Mucosa of rectum (tissue), 2 donors: Measurements from ENCODE around the gene PREPL.

Experiments used
- H3K27ac ChIP-seq, 2 donors: one replicate each; pipeline ENCODE4 v1.7.0; 2013; ENCODE audit warnings: inconsistent platforms in 2 of 2, low read depth in 2 of 2, low read length in 2 of 2
- H3K27me3 ChIP-seq, 2 donors: one replicate each; pipeline ENCODE4 v1.7.0; 2013; ENCODE audit warnings: low read length in 2 of 2; ENCODE audit not compliant: control insufficient read depth in 2 of 2, insufficient read depth in 2 of 2
- H3K36me3 ChIP-seq, 2 donors: one replicate each; pipeline ENCODE4 v1.7.0; 2013; ENCODE audit warnings: low read length in 2 of 2; ENCODE audit not compliant: control insufficient read depth in 2 of 2, insufficient read depth in 2 of 2
- H3K4me1 ChIP-seq, 2 donors: one replicate each; pipeline ENCODE4 v1.7.0; 2013; ENCODE audit warnings: low read length in 2 of 2, mild to moderate bottlenecking in 1 of 2; ENCODE audit not compliant: control insufficient read depth in 2 of 2, insufficient read depth in 2 of 2
- H3K4me3 ChIP-seq, 2 donors: one replicate each; pipeline ENCODE4 v1.7.0; 2013; ENCODE audit warnings: low read length in 2 of 2
- H3K9ac ChIP-seq, 2 donors: one replicate each; pipeline ENCODE4 v1.7.0; 2013; ENCODE audit warnings: low read length in 2 of 2, low read depth in 1 of 2, mild to moderate bottlenecking in 1 of 2
- H3K9me3 ChIP-seq, 2 donors: one replicate each; pipeline ENCODE4 v1.7.0; 2013; ENCODE audit warnings: low read length in 2 of 2; ENCODE audit not compliant: control insufficient read depth in 2 of 2
- donor health status: healthy.
- donor health status: Normal muscosa, but diverticular disease.

PREPL gene

DNA sequence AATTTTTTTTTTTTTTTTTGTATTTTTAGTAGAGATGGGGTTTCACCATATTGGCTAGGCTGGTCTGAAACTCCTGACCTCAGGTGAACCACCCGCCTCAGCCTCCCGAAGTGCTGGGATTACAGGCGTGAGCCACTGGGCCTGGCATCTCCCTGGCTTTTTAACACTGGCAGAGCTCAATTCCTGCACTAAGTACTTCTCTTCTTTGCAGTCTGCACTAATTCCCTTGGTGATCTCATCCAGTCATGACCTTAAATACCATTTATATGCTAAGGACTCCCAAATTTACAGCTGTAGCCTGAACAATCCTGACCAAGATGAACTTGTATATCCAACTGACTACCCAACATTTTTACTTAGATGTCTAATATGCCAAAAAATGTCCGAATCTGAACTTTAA is 10.2 kb downstream of the PREPL start:
- Histone ChIP-seq H3K9me3 (no peaks in the 10 kb centered on the region), H3K27ac (no peak overlapping the region), H3K4me3 (no peak overlapping the region), H3K9ac (no peak overlapping the region), H3K27me3 (no peaks in the 10 kb centered on the region), H3K4me1 (no peaks in the 10 kb centered on the region), H3K36me3 (no peaks in the 10 kb centered on the region)

DNA sequence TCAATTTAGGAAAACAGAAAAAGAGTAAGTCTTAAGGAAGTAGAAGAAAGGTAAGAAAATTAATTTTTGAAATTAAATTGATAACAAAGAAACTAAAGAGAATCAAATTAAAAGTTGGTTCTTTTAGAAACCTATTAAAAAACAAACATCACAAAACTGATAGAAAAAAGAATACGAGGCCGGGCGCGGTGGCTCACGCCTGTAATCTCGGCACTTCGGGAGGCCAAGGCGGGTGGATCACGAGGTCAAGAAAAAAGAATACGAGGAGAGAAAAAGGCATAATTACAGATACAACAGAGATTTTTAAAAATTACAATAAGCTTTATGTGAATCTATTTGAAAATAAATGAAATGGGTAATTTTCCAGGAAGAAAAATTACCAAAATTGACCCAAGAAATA is 11.8 kb downstream of the PREPL start:
- Histone ChIP-seq H3K36me3 (peaks cover 4 to 5% of the 10 kb centered on the region in 2 donors), H3K9ac (no peak overlapping the region), H3K27me3 (no peaks in the 10 kb centered on the region), H3K9me3 (no peaks in the 10 kb centered on the region), H3K4me3 (no peak overlapping the region), H3K4me1 (no peaks in the 10 kb centered on the region), H3K27ac (no peak overlapping the region)

DNA sequence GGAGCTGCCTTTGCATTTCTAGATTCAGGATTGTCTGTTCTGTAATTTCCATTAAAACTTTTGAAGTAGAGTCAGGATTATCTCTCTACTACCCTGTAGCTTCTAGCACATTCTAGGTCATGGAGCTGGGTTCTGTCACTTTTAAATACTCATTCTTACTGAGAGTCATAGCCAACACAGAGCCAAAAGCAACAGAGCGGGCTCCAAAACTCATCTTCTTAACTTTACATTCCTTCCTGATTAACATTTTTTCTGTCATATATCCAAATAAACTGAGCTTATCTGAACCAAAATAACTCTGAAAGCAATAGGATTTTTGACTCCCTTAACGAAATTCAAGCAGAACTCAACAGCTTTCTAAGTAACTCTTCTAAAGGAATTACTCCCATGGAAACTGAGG is 12.9 kb downstream of the PREPL start:
- no peak overlapping the region for H3K9ac ChIP-seq
- no peak overlapping the region for H3K27ac ChIP-seq

DNA sequence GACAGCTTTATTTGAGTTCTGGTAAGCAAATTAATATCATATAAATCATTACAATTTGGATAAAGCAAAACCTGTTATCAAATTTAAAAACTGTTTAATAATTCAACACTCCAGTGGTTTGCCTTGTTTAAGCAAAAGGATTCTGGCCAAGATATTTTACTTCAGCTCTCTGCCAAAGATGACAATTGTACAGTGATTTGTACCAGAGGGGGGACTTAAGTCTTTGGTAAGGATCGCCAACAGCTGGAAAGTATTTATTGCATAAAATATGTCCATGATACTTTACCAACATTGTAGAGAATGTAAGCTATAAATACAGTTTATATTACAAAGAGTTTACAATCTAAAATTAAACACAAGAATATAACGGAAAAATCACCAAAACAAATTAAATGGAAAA is 13.8 kb downstream of the PREPL start:
- Histone ChIP-seq H3K9me3 (no peaks in the 10 kb centered on the region), H3K4me1 (no peaks in the 10 kb centered on the region), H3K9ac (no peak overlapping the region), H3K27ac (no peak overlapping the region), H3K4me3 (no peak overlapping the region), H3K36me3 (peaks cover 15 to 18% of the 10 kb centered on the region in 2 donors), H3K27me3 (no peaks in the 10 kb centered on the region)

More for the DNA sequence above, 12.9 kb downstream of the PREPL start:
- no peak overlapping the region for H3K4me3 ChIP-seq
- H3K4me1 ChIP-seq, result no peaks in the 10 kb centered on the region
- H3K27me3 ChIP-seq, result no peaks in the 10 kb centered on the region
- H3K36me3 ChIP-seq, result peaks cover 9 to 14% of the 10 kb centered on the region in 2 donors
- H3K9me3 ChIP-seq, result no peaks in the 10 kb centered on the region

DNA sequence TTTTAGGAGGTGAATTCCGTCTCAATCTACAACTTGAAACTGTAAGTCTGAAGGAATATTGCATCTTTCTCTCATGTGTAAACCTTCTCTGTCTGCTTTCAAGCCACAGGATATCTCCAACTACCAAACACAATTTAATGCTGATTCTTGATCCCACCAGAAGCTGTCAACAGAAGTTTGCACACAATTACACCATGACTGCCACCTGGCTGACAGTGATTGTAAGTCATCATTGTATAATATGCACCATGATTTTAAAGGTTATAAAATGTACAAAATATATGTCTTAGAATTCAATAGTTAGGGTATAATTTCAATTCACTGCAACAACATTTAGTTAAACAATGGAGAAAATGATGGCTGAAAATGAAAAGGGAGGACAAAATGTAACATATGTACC is 18.4 kb downstream of the PREPL start:
- Histone ChIP-seq H3K4me1 (no peaks in the 10 kb centered on the region), H3K9ac (no peak overlapping the region), H3K4me3 (no peak overlapping the region), H3K9me3 (no peaks in the 10 kb centered on the region), H3K27me3 (no peaks in the 10 kb centered on the region), H3K27ac (no peak overlapping the region), H3K36me3 (peaks cover 34 to 37% of the 10 kb centered on the region in 2 donors)

DNA sequence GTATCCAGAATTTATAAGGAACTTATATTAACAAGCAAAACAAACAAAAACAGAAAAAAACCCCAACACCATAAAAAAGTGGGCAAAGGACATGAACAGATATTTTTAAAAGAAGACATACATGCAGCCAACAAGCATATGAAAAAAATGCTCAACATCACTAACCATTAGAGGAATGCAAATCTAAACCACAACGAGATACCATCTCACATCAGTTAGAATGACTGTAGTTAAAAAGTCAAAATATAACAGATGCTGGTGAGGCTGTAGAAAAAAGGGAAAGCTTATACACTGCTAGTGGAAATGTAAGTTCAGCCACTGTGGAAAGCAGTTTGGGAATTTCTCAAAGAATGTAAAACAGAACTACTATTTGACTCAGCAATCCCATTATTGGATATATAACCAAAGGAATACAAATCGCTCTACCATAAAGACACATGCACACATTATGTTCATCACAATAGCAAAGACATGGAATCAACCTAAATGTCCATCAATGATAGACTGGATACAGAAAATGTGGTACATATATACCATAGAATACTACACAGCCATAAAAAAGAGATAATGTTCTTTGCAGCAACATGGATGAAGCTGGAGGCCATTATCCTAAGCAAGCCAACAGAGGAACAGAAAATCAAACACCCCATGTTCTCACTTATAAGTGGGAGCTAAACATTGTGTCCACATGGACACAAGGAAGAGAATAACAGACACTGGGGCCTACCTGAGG is 25.3 kb downstream of the PREPL start:
- Histone ChIP-seq H3K9me3 (no peaks in the 10 kb centered on the region), H3K9ac (no peak overlapping the region), H3K4me1 (no peaks in the 10 kb centered on the region), H3K4me3 (no peak overlapping the region), H3K36me3 (peaks cover 39 to 42% of the 10 kb centered on the region in 2 donors), H3K27me3 (no peaks in the 10 kb centered on the region), H3K27ac (no peak overlapping the region)

DNA sequence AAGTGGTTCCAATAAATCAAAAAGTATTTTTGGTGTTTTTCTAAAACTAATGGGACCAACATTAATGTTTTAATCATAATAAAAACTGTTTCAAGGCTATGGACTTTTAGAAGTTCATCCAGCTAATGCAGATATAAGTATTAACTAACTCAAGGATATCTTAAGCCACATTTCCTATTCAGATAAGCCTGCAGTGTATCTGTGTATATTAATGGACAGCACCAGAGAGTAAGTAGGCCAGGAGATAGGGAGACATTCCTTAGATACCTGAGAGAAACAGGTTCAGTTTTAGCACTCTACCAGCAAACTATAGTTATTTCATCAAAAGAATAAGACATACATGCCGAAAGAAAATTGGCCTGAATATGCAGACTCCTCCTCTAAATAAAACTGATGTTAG is 27.3 kb downstream of the PREPL start:
- H3K4me1 ChIP-seq, result no peaks in the 10 kb centered on the region
- H3K9ac ChIP-seq, result no peak overlapping the region
- no peaks in the 10 kb centered on the region for H3K27me3 ChIP-seq
- no peaks in the 10 kb centered on the region for H3K9me3 ChIP-seq
- peaks cover 39 to 43% of the 10 kb centered on the region in 2 donors for H3K36me3 ChIP-seq
- H3K27ac ChIP-seq, result no peak overlapping the region
- H3K4me3 ChIP-seq, result no peak overlapping the region

DNA sequence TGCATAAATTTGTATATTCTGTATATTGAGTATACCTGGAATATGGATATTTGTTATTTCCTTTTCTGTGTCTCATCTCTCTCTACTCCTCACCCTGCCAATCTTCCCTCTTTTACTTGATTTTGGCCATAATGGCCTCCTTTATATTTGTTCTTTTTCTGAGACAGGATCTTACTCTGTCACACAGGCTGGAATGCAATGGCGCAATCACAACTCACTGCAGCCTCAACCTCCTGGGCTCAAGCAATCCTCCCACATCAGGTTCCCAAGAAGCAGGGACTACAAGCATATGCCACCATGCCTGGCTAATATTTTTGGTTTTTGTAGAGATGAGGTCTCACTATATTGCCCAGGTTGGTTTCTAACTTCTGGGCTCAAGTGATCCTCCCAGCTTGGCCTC is 30.5 kb downstream of the PREPL start:
- Histone ChIP-seq H3K9me3 (no peaks in the 10 kb centered on the region), H3K27me3 (no peaks in the 10 kb centered on the region), H3K4me1 (no peaks in the 10 kb centered on the region), H3K27ac (no peak overlapping the region), H3K4me3 (no peak overlapping the region), H3K9ac (no peak overlapping the region), H3K36me3 (peaks cover 27 to 32% of the 10 kb centered on the region in 2 donors)

DNA sequence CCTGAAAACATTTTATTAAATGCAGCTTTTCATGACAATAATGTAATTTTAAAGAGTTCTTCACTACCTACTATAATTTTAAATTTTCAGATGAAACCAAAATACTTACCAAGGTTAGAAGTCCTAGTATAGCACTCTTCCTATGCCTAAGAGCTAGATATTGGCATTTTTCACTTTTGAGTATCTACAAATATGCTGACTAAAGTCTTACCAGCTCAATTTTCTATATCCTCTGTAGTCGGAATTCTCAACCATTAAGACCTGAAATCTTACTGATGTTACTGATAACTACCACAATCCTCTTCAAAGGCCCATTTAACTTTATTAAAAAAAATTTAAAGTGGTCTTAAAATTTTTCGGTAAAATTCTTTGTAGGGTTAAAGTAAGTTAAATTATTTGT is 32.0 kb downstream of the PREPL start:
- no peak overlapping the region for H3K9ac ChIP-seq
- H3K27me3 ChIP-seq, result no peaks in the 10 kb centered on the region
- H3K9me3 ChIP-seq, result no peaks in the 10 kb centered on the region
- peaks cover 32 to 39% of the 10 kb centered on the region in 2 donors for H3K36me3 ChIP-seq
- H3K27ac ChIP-seq, result no peak overlapping the region
- H3K4me1 ChIP-seq, result no peaks in the 10 kb centered on the region
- H3K4me3 ChIP-seq, result no peak overlapping the region

DNA sequence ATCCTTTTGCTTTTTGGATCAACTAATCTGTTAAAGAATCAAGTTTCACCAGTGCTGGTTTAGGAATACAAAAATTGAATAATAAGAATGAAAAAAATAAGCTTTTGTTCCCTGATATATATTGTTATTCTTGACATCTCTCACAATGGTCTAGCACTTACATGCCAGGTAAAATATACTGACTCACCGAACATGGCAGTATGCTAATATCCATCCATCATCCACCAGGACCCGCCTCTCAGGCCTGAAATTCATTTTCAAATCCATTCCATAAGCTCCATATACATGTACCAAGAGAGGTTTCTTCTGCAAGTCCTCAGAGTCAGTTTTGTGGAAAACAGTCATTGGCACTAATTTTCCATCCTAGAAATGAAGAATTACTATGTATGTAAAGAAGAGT is 32.5 kb downstream of the PREPL start:
- H3K4me3 ChIP-seq, result no peak overlapping the region
- no peaks in the 10 kb centered on the region for H3K27me3 ChIP-seq
- peaks cover 36 to 44% of the 10 kb centered on the region in 2 donors for H3K36me3 ChIP-seq
- H3K27ac ChIP-seq, result no peak overlapping the region
- H3K9me3 ChIP-seq, result no peaks in the 10 kb centered on the region
- H3K9ac ChIP-seq, result no peak overlapping the region
- no peaks in the 10 kb centered on the region for H3K4me1 ChIP-seq
